Glutamatergic neuron (in vitro differentiated cells): ENCODE data around the gene CHST11. TPM values are rescaled to one million over a fixed set of nuclear protein-coding genes. Genes with fewer than 3 reads are reported as not detected.
"Not testable (repeated sequence)": the region's sequence is repeated elsewhere in the genome, so short reads cannot be mapped to it uniquely, and the experiment has no call there.

Source experiments
- DNase-seq: peaks from one replicate; pipeline ENCODE4 v3.0.0; 2022
- H3K27ac Mint-ChIP-seq: one replicate; pipeline ENCODE4 v1.8.0; 2020; ENCODE audit warnings: mild to moderate bottlenecking, mixed read lengths, inconsistent platforms; ENCODE audit not compliant: unreplicated experiment
- H3K27me3 Mint-ChIP-seq: one replicate; pipeline ENCODE4 v1.8.0; 2020; ENCODE audit warnings: mild to moderate bottlenecking, moderate library complexity, mixed read lengths, inconsistent platforms; ENCODE audit not compliant: unreplicated experiment
- H3K36me3 Mint-ChIP-seq: one replicate; pipeline ENCODE4 v1.8.0; 2020; ENCODE audit warnings: mild to moderate bottlenecking, mixed read lengths, inconsistent platforms; ENCODE audit not compliant: unreplicated experiment
- H3K4me1 Mint-ChIP-seq: one replicate; pipeline ENCODE4 v1.8.0; 2020; ENCODE audit warnings: mild to moderate bottlenecking, low read depth, mixed read lengths, inconsistent platforms; ENCODE audit not compliant: unreplicated experiment
- H3K4me3 Mint-ChIP-seq: one replicate; pipeline ENCODE4 v1.8.0; 2020; ENCODE audit warnings: mild to moderate bottlenecking, mixed read lengths, inconsistent platforms; ENCODE audit not compliant: unreplicated experiment
- H3K9me3 Mint-ChIP-seq: one replicate; pipeline ENCODE4 v1.8.0; 2020; ENCODE audit warnings: mild to moderate bottlenecking, moderate library complexity, mixed read lengths, inconsistent platforms; ENCODE audit not compliant: unreplicated experiment
- CTCF ChIP-seq: fragments of 200-600 bp; sonication (generic); IDR thresholded peaks from one replicate; pipeline ENCODE4 v1.5.0; 2021; ENCODE audit not compliant: partially characterized antibody, unreplicated experiment
- total RNA-seq: library from RNA; stranded (reverse); fragmentation: NEBNext Ultra II Directional; extraction: Animal tissue kit (Norgen Biotek cat#: 25700); gene quantifications from one replicate; pipeline ENCODE4 v1.2.1, GENCODE V29; 2021; ENCODE audit not compliant: unreplicated experiment

The CHST11 gene
- total RNA-seq, 1 donor from 2014 or later: 11.5 TPM

DNA sequence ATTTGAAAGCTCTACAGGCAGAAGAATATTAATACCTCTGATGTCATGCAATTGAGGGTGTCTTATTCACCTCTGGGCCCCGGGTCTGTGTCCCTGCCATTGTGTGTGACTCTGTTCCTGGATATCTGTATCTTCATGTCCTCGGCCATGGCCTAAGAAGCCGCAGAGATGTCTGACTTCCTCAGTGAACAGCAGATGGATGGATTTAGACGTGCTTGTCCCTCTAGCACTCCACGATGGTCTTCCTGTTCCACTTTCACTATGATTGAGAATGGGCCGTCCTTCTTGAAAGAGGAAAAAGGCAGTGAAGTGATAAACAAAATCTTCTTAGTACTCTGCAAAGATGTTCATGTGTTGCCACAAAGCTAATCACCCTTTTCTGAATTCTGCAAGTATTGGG, 283.9 kb downstream of the CHST11 start:
- Mint-ChIP-seq H3K27me3 (peaks cover 3% of the 10 kb centered on the region), H3K4me1 (peaks cover 32% of the 10 kb centered on the region), H3K9me3 (peaks cover 10% of the 10 kb centered on the region), H3K36me3 (no peaks in the 10 kb centered on the region), H3K27ac (no peak overlapping the region), H3K4me3 (no peak overlapping the region)
- DNase-seq: no peak
- no peak for TF ChIP-seq CTCF

DNA sequence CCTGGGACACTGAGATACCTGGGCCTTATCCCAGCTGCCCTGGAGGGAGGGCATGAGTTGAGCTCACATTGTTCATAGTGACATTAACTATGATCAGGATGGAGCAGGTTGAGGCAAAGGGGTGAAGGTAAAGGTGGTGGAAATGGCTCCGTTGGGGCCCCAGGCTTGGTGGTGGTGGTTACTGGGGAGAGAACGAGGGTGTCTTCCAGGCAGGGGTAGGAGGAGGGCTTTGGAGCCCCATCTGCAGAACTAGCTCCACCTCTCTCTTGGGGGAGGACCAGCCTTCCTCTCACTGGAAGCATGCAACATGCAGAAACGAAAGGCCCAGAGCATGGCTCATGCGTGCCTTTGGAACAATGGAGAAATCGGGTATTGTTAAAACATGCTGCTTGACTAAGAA, 284.3 kb downstream of the CHST11 start:
- H3K9me3 Mint-ChIP-seq: peaks cover 10% of the 10 kb centered on the region
- no peak for TF ChIP-seq CTCF
- peaks cover 3% of the 10 kb centered on the region for H3K27me3 Mint-ChIP-seq
- H3K27ac Mint-ChIP-seq: no peak overlapping the region
- H3K36me3 Mint-ChIP-seq: no peaks in the 10 kb centered on the region
- no peak overlapping the region for H3K4me3 Mint-ChIP-seq
- no peak for DNase-seq
- H3K4me1 Mint-ChIP-seq: peaks cover 32% of the 10 kb centered on the region

- no peak overlapping the region for H3K4me3 Mint-ChIP-seq
- no peak for DNase-seq
- H3K4me1 Mint-ChIP-seq: peaks cover 31% of the 10 kb centered on the region
- H3K27me3 Mint-ChIP-seq: peaks cover 3% of the 10 kb centered on the region
- no peak for TF ChIP-seq CTCF
- no peak overlapping the region for H3K27ac Mint-ChIP-seq
- no peaks in the 10 kb centered on the region for H3K36me3 Mint-ChIP-seq
- H3K9me3 Mint-ChIP-seq: peaks cover 9% of the 10 kb centered on the region
These were observed 285.0 kb downstream of the CHST11 start for GRCh38 chr12:104741497-104742367.

GRCh38 chr12:104742551-104743201, 285.9 kb downstream of the CHST11 start:
- peaks cover 7% of the 10 kb centered on the region for H3K9me3 Mint-ChIP-seq
- no peak for DNase-seq
- no peak for TF ChIP-seq CTCF
- no peak overlapping the region for H3K4me3 Mint-ChIP-seq
- no peak overlapping the region for H3K27ac Mint-ChIP-seq
- H3K36me3 Mint-ChIP-seq: no peaks in the 10 kb centered on the region
- H3K27me3 Mint-ChIP-seq: peaks cover 3% of the 10 kb centered on the region
- H3K4me1 Mint-ChIP-seq: peaks cover 22% of the 10 kb centered on the region

- no peak for DNase-seq
- H3K27me3 Mint-ChIP-seq: peaks cover 3% of the 10 kb centered on the region
- no peak overlapping the region for H3K4me3 Mint-ChIP-seq
- no peak overlapping the region for H3K27ac Mint-ChIP-seq
- H3K9me3 Mint-ChIP-seq: peaks cover 3% of the 10 kb centered on the region
- TF ChIP-seq CTCF: no peak
- H3K36me3 Mint-ChIP-seq: no peaks in the 10 kb centered on the region
- peaks cover 17% of the 10 kb centered on the region for H3K4me1 Mint-ChIP-seq
These were observed 286.4 kb downstream of the CHST11 start for GRCh38 chr12:104743202-104743580.

- not testable (repeated sequence) for H3K27ac Mint-ChIP-seq, H3K27me3 Mint-ChIP-seq, H3K36me3 Mint-ChIP-seq, H3K9me3 Mint-ChIP-seq, DNase-seq, H3K4me1 Mint-ChIP-seq, H3K4me3 Mint-ChIP-seq
These were observed 287.2 kb downstream of the CHST11 start for GRCh38 chr12:104743753-104744548.
